ENCODE data around the gene ZNF581. TPM values are rescaled to one million over a fixed set of nuclear protein-coding genes. Genes with fewer than 3 reads are reported as not detected.

Gene ZNF581
- polyA plus RNA-seq, 3 donors, result 25.1 to 31.6 (median 29.4) TPM

DNA sequence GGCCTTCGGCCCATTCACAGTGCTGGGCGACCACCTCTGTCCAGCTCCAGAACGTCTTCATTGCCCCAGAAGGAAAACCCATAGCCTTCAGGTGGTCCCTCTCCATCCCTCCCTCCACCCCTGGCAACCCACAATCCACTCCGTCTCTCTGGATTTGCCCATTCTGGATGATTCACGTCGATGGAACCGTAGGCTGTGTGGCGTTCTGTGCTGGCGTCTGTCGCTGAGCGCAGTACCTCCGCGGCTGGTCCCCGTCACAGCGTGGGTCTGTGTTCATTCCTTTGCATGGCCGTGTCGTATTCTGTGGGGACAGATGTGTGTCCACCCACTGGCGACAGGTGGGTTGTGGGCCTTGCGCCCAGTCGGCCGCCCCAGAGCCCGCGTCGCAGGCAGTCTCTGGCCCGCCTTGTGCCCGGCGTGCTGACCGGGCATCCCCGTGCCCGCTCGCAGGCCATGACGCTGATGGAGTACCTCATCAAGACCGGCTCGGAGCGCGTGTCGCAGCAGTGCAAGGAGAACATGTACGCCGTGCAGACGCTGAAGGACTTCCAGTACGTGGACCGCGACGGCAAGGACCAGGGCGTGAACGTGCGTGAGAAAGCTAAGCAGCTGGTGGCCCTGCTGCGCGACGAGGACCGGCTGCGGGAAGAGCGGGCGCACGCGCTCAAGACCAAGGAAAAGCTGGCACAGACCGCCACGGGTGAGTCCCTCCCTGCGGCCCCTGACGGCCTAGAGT, 41.7 kb downstream of the ZNF581 start:
- peaks cover 9% of the 10 kb centered on the region for H3K4me1 Mint-ChIP-seq

DNA sequence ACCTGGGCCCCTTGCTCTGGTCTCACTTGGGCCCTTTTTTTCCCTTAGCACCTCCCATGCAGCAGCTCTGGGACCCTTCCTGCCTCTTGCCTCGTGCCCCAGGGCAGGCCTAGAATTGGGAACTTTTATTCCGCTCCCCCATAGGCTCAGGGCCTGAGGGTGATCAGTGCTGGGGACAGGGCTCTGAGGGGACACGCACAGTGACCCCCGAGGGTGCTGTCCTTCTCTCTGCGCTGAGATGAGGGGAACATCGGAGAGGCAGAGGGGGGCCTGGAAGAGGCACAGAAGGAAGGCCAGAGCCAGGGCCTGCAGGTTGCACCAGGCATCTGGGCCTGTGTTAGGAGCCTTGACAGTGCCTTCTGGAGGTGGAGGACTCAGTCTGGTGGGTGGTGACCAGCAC, 42.3 kb downstream of the ZNF581 start:
- H3K27ac ChIP-seq (ENCODE audit: low read depth in 1 of 2, low read length in 2 of 2), result no peak overlapping the region
- no peaks in the 10 kb centered on the region for H3K9me3 ChIP-seq (replicated peaks in 1 of 2; ENCODE audit: control insufficient read depth in 1 of 2, insufficient read depth in 1 of 2, low read length in 2 of 2)
- H3K79me2 ChIP-seq (ENCODE audit: insufficient read depth, low read length), result peaks cover 74% of the 10 kb centered on the region
- TF ChIP-seq, protein P1, sequence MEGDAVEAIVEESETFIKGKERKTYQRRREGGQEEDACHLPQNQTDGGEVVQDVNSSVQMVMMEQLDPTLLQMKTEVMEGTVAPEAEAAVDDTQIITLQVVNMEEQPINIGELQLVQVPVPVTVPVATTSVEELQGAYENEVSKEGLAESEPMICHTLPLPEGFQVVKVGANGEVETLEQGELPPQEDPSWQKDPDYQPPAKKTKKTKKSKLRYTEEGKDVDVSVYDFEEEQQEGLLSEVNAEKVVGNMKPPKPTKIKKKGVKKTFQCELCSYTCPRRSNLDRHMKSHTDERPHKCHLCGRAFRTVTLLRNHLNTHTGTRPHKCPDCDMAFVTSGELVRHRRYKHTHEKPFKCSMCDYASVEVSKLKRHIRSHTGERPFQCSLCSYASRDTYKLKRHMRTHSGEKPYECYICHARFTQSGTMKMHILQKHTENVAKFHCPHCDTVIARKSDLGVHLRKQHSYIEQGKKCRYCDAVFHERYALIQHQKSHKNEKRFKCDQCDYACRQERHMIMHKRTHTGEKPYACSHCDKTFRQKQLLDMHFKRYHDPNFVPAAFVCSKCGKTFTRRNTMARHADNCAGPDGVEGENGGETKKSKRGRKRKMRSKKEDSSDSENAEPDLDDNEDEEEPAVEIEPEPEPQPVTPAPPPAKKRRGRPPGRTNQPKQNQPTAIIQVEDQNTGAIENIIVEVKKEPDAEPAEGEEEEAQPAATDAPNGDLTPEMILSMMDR (IDR thresholded peaks at IDR 0.05), result no peak
- no peak overlapping the region for H3K9ac ChIP-seq (ENCODE audit: insufficient read depth, low read length, poor library complexity, severe bottlenecking)
- no peaks in the 10 kb centered on the region for H3K27me3 ChIP-seq (ENCODE audit: control insufficient read depth in 2 of 2, insufficient read depth in 2 of 2, low read length in 2 of 2)
- no peak overlapping the region for H3K4me2 ChIP-seq (replicated peaks; ENCODE audit: extremely low read depth, low read length, poor library complexity, severe bottlenecking)
- H3K36me3 ChIP-seq (replicated peaks in 1 of 2; ENCODE audit: control insufficient read depth in 1 of 2, insufficient read depth in 2 of 2, low read length in 2 of 2), result peaks cover 87 to 94% of the 10 kb centered on the region in 2 donors
- H3K4me1 ChIP-seq (ENCODE audit: control insufficient read depth in 1 of 2, insufficient read depth in 2 of 2, low read length in 2 of 2), result peaks cover 0 to 2% of the 10 kb centered on the region in 2 donors
- no peak overlapping the region for H3K4me3 ChIP-seq (replicated peaks in 1 of 3; ENCODE audit: low read depth in 2 of 3, low read length in 3 of 3)
- Mint-ChIP-seq H3K4me1 (peaks cover 3% of the 10 kb centered on the region), H3K27me3 (ENCODE audit: low read depth in 3 of 3) (no peaks in the 10 kb centered on the region), H3K9me3 (no peaks in the 10 kb centered on the region), H3K36me3 (peaks cover 66 to 95% of the 10 kb centered on the region in 2 donors), H3K27ac (peak overlapping the region in 2 of 7 donors; percentile 51 to 84), H3K4me3 (no peak overlapping the region)
- no peak overlapping the region for H2AFZ ChIP-seq (ENCODE audit: insufficient read depth, low read depth, low read length, poor library complexity, severe bottlenecking)
- 88% methylated on average over 5 of the region's 6 CpGs for WGBS (ENCODE audit: insufficient coverage)
- no peak for DNase-seq
- intact Hi-C loops (cut with micrococcal nuclease), result no loop called here
- H4K20me1 ChIP-seq (ENCODE audit: insufficient read depth, low read length), result peaks cover 96% of the 10 kb centered on the region

More for the DNA sequence above, 41.7 kb downstream of the ZNF581 start:
- no peak overlapping the region for H3K4me2 ChIP-seq (replicated peaks; ENCODE audit: extremely low read depth, low read length, poor library complexity, severe bottlenecking)
- peaks cover 80% of the 10 kb centered on the region for H3K79me2 ChIP-seq (ENCODE audit: insufficient read depth, low read length)
- no peaks in the 10 kb centered on the region for H3K9me3 Mint-ChIP-seq
- no peak for DNase-seq
- H2AFZ ChIP-seq (ENCODE audit: insufficient read depth, low read depth, low read length, poor library complexity, severe bottlenecking), result no peak overlapping the region
- H3K36me3 ChIP-seq (replicated peaks in 1 of 2; ENCODE audit: control insufficient read depth in 1 of 2, insufficient read depth in 2 of 2, low read length in 2 of 2), result peaks cover 87 to 94% of the 10 kb centered on the region in 2 donors
- H3K27me3 ChIP-seq (ENCODE audit: control insufficient read depth in 2 of 2, insufficient read depth in 2 of 2, low read length in 2 of 2), result no peaks in the 10 kb centered on the region
- TF ChIP-seq, protein P1 (IDR thresholded peaks at IDR 0.05), result no peak
- no peaks in the 10 kb centered on the region for H3K27me3 Mint-ChIP-seq (ENCODE audit: low read depth in 3 of 3)
- intact Hi-C loops (cut with micrococcal nuclease), result no loop called here
- peaks cover 96% of the 10 kb centered on the region for H4K20me1 ChIP-seq (ENCODE audit: insufficient read depth, low read length)
- H3K27ac ChIP-seq (ENCODE audit: low read depth in 1 of 2, low read length in 2 of 2), result no peak overlapping the region
- no peak overlapping the region for H3K9ac ChIP-seq (ENCODE audit: insufficient read depth, low read length, poor library complexity, severe bottlenecking)
- no peaks in the 10 kb centered on the region for H3K9me3 ChIP-seq (replicated peaks in 1 of 2; ENCODE audit: control insufficient read depth in 1 of 2, insufficient read depth in 1 of 2, low read length in 2 of 2)
- H3K36me3 Mint-ChIP-seq, result peaks cover 68 to 95% of the 10 kb centered on the region in 2 donors
- peaks cover 4 to 9% of the 10 kb centered on the region in 2 donors for H3K4me1 ChIP-seq (ENCODE audit: control insufficient read depth in 1 of 2, insufficient read depth in 2 of 2, low read length in 2 of 2)
- H3K4me3 Mint-ChIP-seq, result no peak overlapping the region
- 98% methylated on average over 60 of the region's 60 CpGs for WGBS (ENCODE audit: insufficient coverage)
- H3K27ac Mint-ChIP-seq, result peak overlapping the region in 2 of 7 donors; percentile 11 to 21
- H3K4me3 ChIP-seq (replicated peaks in 1 of 3; ENCODE audit: low read depth in 2 of 3, low read length in 3 of 3), result no peak overlapping the region

All from CD14-positive monocyte (primary cell).